ENCODE results near the gene APH1A.
A peak's percentile ranks its signal among the peaks of the same experiment; 100 is the strongest.
"Not testable (repeated sequence)": the region's sequence is repeated elsewhere in the genome, so short reads cannot be mapped to it uniquely, and the experiment has no call there.

The APH1A gene

GRCh38 chr1:150233359-150234308 lies 35.2 kb downstream of the APH1A start:
- DNase-seq: peak; percentile 52
- CTCF ChIA-PET: interaction anchor here (0.7 kb wide), 1 partner anchor 22 kb away, joined by 3 read pairs; no protein-coding TSS in a partner anchor
- H3K27ac Mint-ChIP-seq: no peak overlapping the region
- no peaks in the 10 kb centered on the region for H3K9me3 Mint-ChIP-seq
- peaks cover 18% of the 10 kb centered on the region for H3K36me3 Mint-ChIP-seq
- peaks cover 21% of the 10 kb centered on the region for H3K4me1 Mint-ChIP-seq
- H3K4me3 Mint-ChIP-seq: no peak overlapping the region
- peaks cover 3% of the 10 kb centered on the region for H3K27me3 Mint-ChIP-seq

- not testable (repeated sequence) for H3K27me3 Mint-ChIP-seq, H3K4me3 Mint-ChIP-seq, H3K9me3 Mint-ChIP-seq, DNase-seq
- peaks cover 21% of the 10 kb centered on the region for H3K36me3 Mint-ChIP-seq
- peak overlapping the region; percentile 38 for H3K27ac Mint-ChIP-seq
- CTCF ChIA-PET: interaction anchor here (0.7 kb wide), 1 partner anchor 23 kb away, joined by 3 read pairs; no protein-coding TSS in a partner anchor
- peaks cover 21% of the 10 kb centered on the region for H3K4me1 Mint-ChIP-seq
These were observed 35.9 kb downstream of the APH1A start for GRCh38 chr1:150232921-150233320.

DNA sequence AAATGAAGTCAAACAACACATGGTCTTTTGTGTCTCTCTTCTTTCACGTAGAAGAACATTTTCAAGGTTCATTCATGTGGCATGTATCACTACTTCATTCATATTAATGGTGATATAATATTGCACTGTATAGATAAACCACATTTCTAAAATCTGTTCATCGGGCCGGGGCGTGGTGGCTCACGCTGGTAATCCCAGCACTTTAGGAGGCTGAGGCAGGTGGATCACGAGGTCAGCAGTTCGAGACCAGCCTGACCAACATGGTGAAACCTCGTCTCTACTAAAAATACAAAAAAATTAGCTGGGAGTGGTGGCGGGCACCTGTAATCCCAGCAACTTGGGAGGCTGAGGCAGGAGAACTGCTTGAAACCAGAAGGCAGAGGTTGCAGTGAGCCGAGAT lies 40.6 kb downstream of the APH1A start:
- Mint-ChIP-seq H3K4me1 (peaks cover 17% of the 10 kb centered on the region), H3K36me3 (peaks cover 52% of the 10 kb centered on the region)
- CTCF ChIA-PET: interaction anchor here (1.3 kb wide), 1 partner anchor 28 kb away, joined by 3 read pairs; no protein-coding TSS in a partner anchor
- H3K27me3 Mint-ChIP-seq, H3K9me3 Mint-ChIP-seq, H3K27ac Mint-ChIP-seq, H3K4me3 Mint-ChIP-seq, DNase-seq: not testable (repeated sequence)

DNA sequence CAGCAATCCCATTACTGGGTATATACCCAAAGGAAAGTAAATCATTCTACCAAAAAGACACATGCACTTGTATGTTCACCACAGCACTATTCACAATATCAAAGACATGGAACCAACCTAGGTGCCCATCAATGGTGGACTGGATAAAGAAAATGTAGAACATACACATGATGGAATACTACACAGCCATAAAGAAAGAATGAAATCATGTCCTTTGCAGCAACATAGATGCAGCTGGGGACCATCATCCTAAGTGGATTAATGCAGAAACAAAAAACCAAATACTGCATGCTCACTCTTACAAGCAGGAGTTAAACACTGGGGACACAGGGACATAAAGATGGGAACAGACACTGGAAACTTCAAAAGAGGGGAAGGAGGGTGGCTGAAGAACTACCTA lies 41.6 kb downstream of the APH1A start:
- H3K4me1 Mint-ChIP-seq: peaks cover 10% of the 10 kb centered on the region
- no peak for DNase-seq
- no peak overlapping the region for H3K4me3 Mint-ChIP-seq
- H3K36me3 Mint-ChIP-seq: peaks cover 54% of the 10 kb centered on the region
- CTCF ChIA-PET: no interaction called here
- H3K9me3 Mint-ChIP-seq: no peaks in the 10 kb centered on the region
- H3K27ac Mint-ChIP-seq: no peak overlapping the region
- H3K27me3 Mint-ChIP-seq: no peaks in the 10 kb centered on the region

DNA sequence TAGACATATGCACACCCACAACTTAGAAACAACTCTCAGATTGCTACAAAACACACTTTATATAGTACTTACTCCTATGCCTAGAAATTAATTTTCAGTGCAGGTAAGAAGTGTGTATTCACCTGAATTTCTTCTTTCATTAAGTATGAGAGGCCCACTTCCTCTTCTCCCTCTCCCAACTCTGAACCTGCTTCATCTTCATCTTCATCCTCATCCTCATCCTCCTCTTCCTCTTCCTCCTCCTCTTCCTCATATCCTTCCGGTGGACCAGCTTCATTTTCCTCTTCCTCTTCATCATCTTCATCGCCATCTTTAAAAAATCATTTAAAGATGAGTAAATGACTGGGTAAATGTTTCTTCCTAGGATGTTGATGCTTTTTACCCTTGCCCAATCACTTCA lies 42.3 kb downstream of the APH1A start:
- CTCF ChIA-PET: interaction anchor here (0.7 kb wide), 1 partner anchor 15 kb away, joined by 3 read pairs; no protein-coding TSS in a partner anchor
- H3K27me3 Mint-ChIP-seq: no peaks in the 10 kb centered on the region
- no peaks in the 10 kb centered on the region for H3K9me3 Mint-ChIP-seq
- no peak for DNase-seq
- H3K27ac Mint-ChIP-seq: peak overlapping the region; percentile 67
- no peak overlapping the region for H3K4me3 Mint-ChIP-seq
- peaks cover 54% of the 10 kb centered on the region for H3K36me3 Mint-ChIP-seq
- peaks cover 9% of the 10 kb centered on the region for H3K4me1 Mint-ChIP-seq

DNA sequence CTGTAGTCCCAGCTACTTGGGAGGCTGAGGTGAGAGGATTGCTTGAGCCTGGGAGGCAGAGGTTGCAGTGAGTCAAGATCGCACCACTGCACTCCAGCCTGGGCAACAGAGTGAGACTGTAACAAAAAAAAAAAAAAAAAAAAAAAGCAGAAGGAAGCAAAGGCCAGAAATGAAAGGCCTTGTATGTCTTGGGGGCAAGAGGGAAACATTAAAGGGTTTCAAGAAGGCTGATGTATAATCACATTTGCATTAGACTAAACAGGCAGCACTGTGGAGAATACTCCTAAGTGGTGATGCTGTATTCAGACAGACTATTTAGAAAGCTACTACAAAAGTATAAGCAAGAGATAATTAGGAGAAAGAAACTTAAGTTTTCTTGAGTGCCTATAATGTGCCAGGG lies 43.3 kb downstream of the APH1A start:
- Mint-ChIP-seq H3K27me3 (no peaks in the 10 kb centered on the region), H3K4me3 (no peak overlapping the region)

GRCh38 chr1:150224983-150225382 lies 43.8 kb downstream of the APH1A start:
- H3K36me3 Mint-ChIP-seq: peaks cover 56% of the 10 kb centered on the region
- CTCF ChIA-PET: interaction anchor here (0.7 to 1.1 kb wide), 3 partner anchors 10 to 38 kb away, joined by 3 to 4 read pairs (median 3); no protein-coding TSS in a partner anchor
- H3K4me3 Mint-ChIP-seq: no peak overlapping the region
- H3K27me3 Mint-ChIP-seq: no peaks in the 10 kb centered on the region
- H3K27ac Mint-ChIP-seq: no peak overlapping the region
- H3K4me1 Mint-ChIP-seq: peaks cover 9% of the 10 kb centered on the region
- no peak for DNase-seq
- no peaks in the 10 kb centered on the region for H3K9me3 Mint-ChIP-seq

More for the DNA sequence above, 43.3 kb downstream of the APH1A start:
- H3K27ac Mint-ChIP-seq: no peak overlapping the region
- H3K4me1 Mint-ChIP-seq: peaks cover 9% of the 10 kb centered on the region
- DNase-seq: no peak
- CTCF ChIA-PET: interaction anchor here (1.0 kb wide), 1 partner anchor 30 kb away, joined by 4 read pairs; no protein-coding TSS in a partner anchor
- H3K9me3 Mint-ChIP-seq: no peaks in the 10 kb centered on the region
- peaks cover 52% of the 10 kb centered on the region for H3K36me3 Mint-ChIP-seq

- Mint-ChIP-seq H3K27me3 (no peaks in the 10 kb centered on the region), H3K4me3 (no peak overlapping the region), H3K4me1 (peaks cover 4% of the 10 kb centered on the region), H3K9me3 (no peaks in the 10 kb centered on the region), H3K36me3 (peaks cover 47% of the 10 kb centered on the region), H3K27ac (no peak overlapping the region)
- DNase-seq: no peak
- CTCF ChIA-PET: interaction anchor here (0.8 kb wide), 1 partner anchor 232 kb away, joined by 3 read pairs; no protein-coding TSS in a partner anchor
These were observed 47.3 kb downstream of the APH1A start for GRCh38 chr1:150221552-150221951.

GRCh38 chr1:150215855-150216254 lies 53.0 kb downstream of the APH1A start:
- DNase-seq, H3K27me3 Mint-ChIP-seq, H3K9me3 Mint-ChIP-seq, H3K4me3 Mint-ChIP-seq, CTCF ChIA-PET, H3K27ac Mint-ChIP-seq: not testable (repeated sequence)
- peaks cover 20% of the 10 kb centered on the region for H3K4me1 Mint-ChIP-seq
- H3K36me3 Mint-ChIP-seq: peaks cover 21% of the 10 kb centered on the region
